Activated naive CD4-positive, alpha-beta T cell treated with anti-CD3 and anti-CD28 coated beads, Interleukin-2, amount 50 U/mL, for 72 hours (primary cell): Measurements from ENCODE around the gene AGL. TPM values are rescaled to one million over a fixed set of nuclear protein-coding genes. Genes with fewer than 3 reads are reported as not detected.
A peak's percentile ranks its signal among the peaks of the same experiment; 100 is the strongest.
"Not testable (repeated sequence)": the region's sequence is repeated elsewhere in the genome, so short reads cannot be mapped to it uniquely, and the experiment has no call there.

Source experiments
- ATAC-seq, 2 donors: fragments of 150-1000 bp; cut with Tn5 transposase; 2 replicates each; pipeline ENCODE4 v1.10.0; 2021; ENCODE audit warnings: mild to moderate bottlenecking in 2 of 2, moderate library complexity in 2 of 2
- DNase-seq, 2 donors: peaks; one replicate each; pipeline ENCODE4 v3.0.0; 2021 to 2022; ENCODE audit warnings: low spot score in 2 of 2
- H3K27ac Mint-ChIP-seq, 2 donors: one replicate each; pipeline ENCODE4 v1.8.0; 2022; ENCODE audit warnings: mild to moderate bottlenecking in 2 of 2, mixed read lengths in 2 of 2
- H3K36me3 Mint-ChIP-seq, 2 donors: one replicate each; pipeline ENCODE4 v1.8.0; 2022; ENCODE audit warnings: mixed read lengths in 2 of 2
- H3K9me3 Mint-ChIP-seq, 2 donors: one replicate each; pipeline ENCODE4 v1.8.0; 2022; ENCODE audit warnings: mixed read lengths in 2 of 2
- total RNA-seq, 2 donors: library from RNA; stranded (reverse); gene quantifications; one replicate each; pipeline ENCODE4 v1.2.3, GENCODE V29; 2022

AGL gene
- total RNA-seq, 2 donors from 2014 or later: 15.5 to 22.6 TPM

DNA sequence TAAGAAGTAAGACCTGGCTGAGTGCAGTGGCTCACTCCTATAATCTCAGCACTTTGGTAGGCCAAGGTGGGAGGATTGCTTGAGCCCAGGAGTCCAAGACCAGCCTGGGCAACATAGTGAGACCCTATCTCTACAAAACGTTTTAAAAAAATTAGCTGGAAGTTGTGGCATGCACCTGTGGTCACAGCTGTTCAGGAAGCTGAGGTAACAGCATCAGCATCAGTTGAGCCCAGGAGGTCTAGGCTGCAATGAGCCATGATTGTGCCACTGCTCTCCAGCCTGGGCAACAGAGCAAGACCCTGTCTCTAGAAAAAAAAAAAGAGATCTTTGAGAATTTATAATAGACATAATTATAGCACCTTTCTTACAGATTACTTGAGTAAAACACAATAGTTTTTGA lies 36.0 kb downstream of the AGL start:
- H3K36me3 Mint-ChIP-seq: peaks cover 5 to 6% of the 10 kb centered on the region in 2 donors
- H3K27ac Mint-ChIP-seq: no peak overlapping the region
- H3K9me3 Mint-ChIP-seq: no peaks in the 10 kb centered on the region
- no peak for ATAC-seq
- no peak for DNase-seq

- Mint-ChIP-seq H3K27ac (peak overlapping the region in 1 of 2 donors; percentile 56), H3K36me3 (peaks cover 5 to 6% of the 10 kb centered on the region in 2 donors), H3K9me3 (no peaks in the 10 kb centered on the region)
- ATAC-seq (no peak), DNase-seq (no peak)
These were observed 36.7 kb downstream of the AGL start for GRCh38 chr1:99886841-99887240.

- peaks cover 5 to 6% of the 10 kb centered on the region in 2 donors for H3K36me3 Mint-ChIP-seq
- H3K27ac Mint-ChIP-seq: no peak overlapping the region
- DNase-seq (no peak), ATAC-seq (no peak)
- no peaks in the 10 kb centered on the region for H3K9me3 Mint-ChIP-seq
These were observed 37.7 kb downstream of the AGL start for GRCh38 chr1:99887890-99888289.

DNA sequence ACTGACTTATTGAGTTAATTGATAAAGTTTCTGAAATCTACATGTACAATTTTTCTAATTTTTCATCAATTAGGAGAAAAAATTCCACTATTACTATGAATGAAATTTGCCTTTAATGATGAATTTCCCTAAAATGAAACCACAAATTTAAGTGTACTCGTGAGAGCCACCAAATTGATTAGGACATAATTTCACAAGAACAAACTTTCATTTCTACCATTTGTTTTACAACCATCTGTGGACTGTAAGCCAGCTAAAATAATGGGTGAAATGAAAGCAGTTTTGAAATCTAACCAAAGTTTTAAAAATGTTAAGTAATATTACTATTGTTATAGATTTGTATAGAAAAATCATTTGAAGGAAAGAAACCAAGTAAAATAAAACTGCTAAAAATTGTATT lies 41.8 kb downstream of the AGL start:
- H3K27ac Mint-ChIP-seq: no peak overlapping the region
- DNase-seq: no peak
- peaks cover 6 to 12% of the 10 kb centered on the region in 2 donors for H3K36me3 Mint-ChIP-seq
- H3K9me3 Mint-ChIP-seq: no peaks in the 10 kb centered on the region
- ATAC-seq: no peak

GRCh38 chr1:99903278-99903677 lies 53.1 kb downstream of the AGL start:
- not testable (repeated sequence) for H3K27ac Mint-ChIP-seq, ATAC-seq, DNase-seq
- Mint-ChIP-seq H3K9me3 (peaks cover 3 to 12% of the 10 kb centered on the region in 2 donors), H3K36me3 (peaks cover 32 to 52% of the 10 kb centered on the region in 2 donors)

DNA sequence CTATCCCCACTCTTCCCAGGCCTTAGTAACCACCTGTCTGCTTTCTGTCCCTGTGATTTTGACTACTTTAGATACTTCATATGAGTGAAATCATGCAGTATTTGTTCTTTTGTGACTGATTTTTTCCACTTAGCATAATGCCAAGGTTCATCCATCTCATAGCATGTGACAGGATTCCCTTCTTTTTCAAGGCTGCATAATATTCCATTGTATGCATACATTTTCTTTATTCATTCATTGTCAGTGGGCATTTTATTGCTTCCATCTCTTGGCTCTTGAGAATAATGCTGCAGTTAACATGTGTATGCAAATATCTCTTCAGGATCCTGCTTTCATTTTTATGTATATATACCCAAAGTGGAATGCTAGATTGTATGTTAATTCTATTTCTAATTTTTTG lies 56.4 kb downstream of the AGL start:
- no peak for DNase-seq
- ATAC-seq: no peak
- H3K36me3 Mint-ChIP-seq: peaks cover 32 to 48% of the 10 kb centered on the region in 2 donors
- peaks cover 3 to 12% of the 10 kb centered on the region in 2 donors for H3K9me3 Mint-ChIP-seq
- H3K27ac Mint-ChIP-seq: no peak overlapping the region

DNA sequence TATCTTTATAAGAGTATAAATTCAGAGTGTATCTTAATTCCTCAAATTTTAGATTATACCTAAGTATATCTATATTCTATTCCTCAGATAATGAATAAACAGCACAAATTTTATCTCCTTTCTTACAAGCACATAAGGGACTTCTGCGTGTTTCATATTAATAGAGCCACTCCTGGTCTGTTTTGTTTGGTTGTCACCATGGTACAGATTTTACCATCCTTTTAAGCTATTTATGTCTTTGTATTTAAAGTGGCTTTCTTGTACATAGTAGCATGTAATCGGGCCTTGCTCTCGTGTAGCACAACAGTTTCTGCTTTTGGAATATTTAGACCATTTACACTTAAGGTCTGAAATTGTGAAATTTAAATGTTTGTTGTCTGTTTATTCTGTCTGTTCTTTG lies 67.1 kb downstream of the AGL start:
- Mint-ChIP-seq H3K27ac (no peak overlapping the region), H3K36me3 (no peaks in the 10 kb centered on the region), H3K9me3 (no peaks in the 10 kb centered on the region)
- DNase-seq (no peak), ATAC-seq (no peak)

DNA sequence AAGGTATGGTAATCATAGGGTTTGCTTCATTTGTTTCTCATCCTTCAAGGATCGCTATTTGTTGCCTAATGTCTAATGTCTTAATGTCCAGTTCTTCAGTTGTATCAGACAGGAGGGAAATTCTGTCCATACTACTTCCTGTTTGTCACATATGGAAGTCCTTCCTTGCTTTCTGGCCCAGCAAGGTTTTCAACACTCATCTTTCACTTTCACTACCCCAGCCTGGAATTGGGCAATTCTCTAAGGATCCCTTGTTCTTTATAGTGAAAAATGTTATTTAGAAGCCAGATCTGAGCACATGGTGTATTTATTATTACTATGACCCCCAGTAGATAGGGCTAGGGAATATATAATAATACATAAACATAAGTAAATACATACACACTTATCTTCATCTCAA lies 69.1 kb downstream of the AGL start:
- no peak for DNase-seq
- H3K27ac Mint-ChIP-seq: peak overlapping the region in 1 of 2 donors; percentile 45
- ATAC-seq: no peak
- H3K36me3 Mint-ChIP-seq: no peaks in the 10 kb centered on the region
- no peaks in the 10 kb centered on the region for H3K9me3 Mint-ChIP-seq

GRCh38 chr1:99934801-99935200 lies 84.6 kb downstream of the AGL start:
- H3K36me3 Mint-ChIP-seq: peaks cover 0 to 6% of the 10 kb centered on the region in 2 donors
- DNase-seq: no peak
- H3K9me3 Mint-ChIP-seq: peaks cover 0 to 3% of the 10 kb centered on the region in 2 donors
- H3K27ac Mint-ChIP-seq: no peak overlapping the region
- no peak for ATAC-seq

DNA sequence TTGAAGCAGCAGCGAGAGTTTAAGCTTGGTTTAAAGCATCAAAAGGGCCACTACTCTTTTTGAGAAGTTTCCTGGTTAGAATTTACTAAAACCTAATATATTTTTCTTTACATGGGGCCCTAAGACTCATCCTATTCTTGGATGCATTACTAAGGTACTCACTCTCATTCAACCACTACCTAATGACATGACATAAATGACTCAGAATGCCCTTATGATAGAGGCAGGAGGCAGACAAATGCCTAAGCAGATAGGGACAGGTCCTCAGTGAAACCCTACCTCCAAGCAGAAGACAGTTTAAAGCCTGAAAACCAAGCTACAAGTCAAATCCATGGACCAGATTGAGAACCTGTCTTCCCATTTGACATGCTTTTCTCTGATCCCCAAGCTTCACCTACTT lies 85.4 kb downstream of the AGL start:
- peak in 1 of 2 donors; percentile 43 for ATAC-seq
- no peak for DNase-seq
- Mint-ChIP-seq H3K27ac (no peak overlapping the region), H3K9me3 (peaks cover 0 to 3% of the 10 kb centered on the region in 2 donors), H3K36me3 (peaks cover 0 to 6% of the 10 kb centered on the region in 2 donors)

DNA sequence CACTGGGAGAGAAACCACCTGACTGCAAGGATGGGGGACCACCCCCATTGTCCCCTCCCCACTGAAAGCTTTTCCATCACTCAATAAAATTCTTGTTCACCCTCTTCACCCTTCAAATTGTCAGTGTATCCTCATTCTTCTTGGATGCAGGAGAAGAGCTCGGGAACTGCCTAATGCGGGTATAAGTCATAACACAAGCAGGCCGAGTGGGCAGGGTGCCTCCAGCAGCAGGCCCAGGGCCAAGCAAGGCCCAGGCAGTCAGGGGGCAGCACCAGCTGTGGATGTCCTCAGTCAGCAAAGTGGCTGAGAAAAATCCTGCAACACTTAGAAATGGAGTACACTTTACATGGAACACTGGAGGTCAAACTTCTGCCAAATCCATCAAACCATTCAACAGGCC lies 85.9 kb downstream of the AGL start:
- H3K36me3 Mint-ChIP-seq: peaks cover 0 to 6% of the 10 kb centered on the region in 2 donors
- H3K27ac Mint-ChIP-seq: no peak overlapping the region
- ATAC-seq: no peak
- H3K9me3 Mint-ChIP-seq: peaks cover 0 to 3% of the 10 kb centered on the region in 2 donors
- DNase-seq: no peak

- no peaks in the 10 kb centered on the region for H3K9me3 Mint-ChIP-seq
These were observed 92.6 kb downstream of the AGL start for GRCh38 chr1:99942723-99943122.

GRCh38 chr1:99943223-99943794 lies 93.1 kb downstream of the AGL start:
- ATAC-seq: no peak
- DNase-seq: no peak
- H3K27ac Mint-ChIP-seq: peak overlapping the region in 1 of 2 donors; percentile 3

More at GRCh38 chr1:99942723-99943122, 92.6 kb downstream of the AGL start:
- DNase-seq (no peak), ATAC-seq (no peak)
- Mint-ChIP-seq H3K36me3 (no peaks in the 10 kb centered on the region), H3K27ac (no peak overlapping the region)

DNA sequence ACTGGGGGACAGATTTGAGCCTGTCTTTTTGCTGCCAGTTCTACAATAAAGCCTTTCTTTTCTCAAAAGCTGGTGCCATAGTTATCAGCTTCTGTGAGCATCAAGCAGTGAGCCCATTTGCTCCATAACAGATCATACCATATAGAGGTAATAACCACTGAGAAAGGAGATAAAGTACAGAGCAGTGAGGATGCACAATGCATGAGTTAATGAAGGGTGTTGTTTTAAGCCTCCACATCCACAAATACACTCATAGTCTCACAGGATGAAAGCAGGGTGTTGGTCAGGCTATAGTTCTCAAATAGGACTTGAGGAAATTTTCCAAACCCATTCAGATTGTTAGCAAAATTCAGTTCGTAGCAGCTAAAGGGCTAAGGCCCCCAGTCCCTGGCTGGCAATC lies 94.0 kb downstream of the AGL start:
- no peaks in the 10 kb centered on the region for H3K36me3 Mint-ChIP-seq
- no peak for DNase-seq
- ATAC-seq: no peak
- H3K27ac Mint-ChIP-seq: peak overlapping the region in 1 of 2 donors; percentile 3
- no peaks in the 10 kb centered on the region for H3K9me3 Mint-ChIP-seq

More at GRCh38 chr1:99943223-99943794, 93.1 kb downstream of the AGL start:
- Mint-ChIP-seq H3K9me3 (no peaks in the 10 kb centered on the region), H3K36me3 (no peaks in the 10 kb centered on the region)

DNA sequence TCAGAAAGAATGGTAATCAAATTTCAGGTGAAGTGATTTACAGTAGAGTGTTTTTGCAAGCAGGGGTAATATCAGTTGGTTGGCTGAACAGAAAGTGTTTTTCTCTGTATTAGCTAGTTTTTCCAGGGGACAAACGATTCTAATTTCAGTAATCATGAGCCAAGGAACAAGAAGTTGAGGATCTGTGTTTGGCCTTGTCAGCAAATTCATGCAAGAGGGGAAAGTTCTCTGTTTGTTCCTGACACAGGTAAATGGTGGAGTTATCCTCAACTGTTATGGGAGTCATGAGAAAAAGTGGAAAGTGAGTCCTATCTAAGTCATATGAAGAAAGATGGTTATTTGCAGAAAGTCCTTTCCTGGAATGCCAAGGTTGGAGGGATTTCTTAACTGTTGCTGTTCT lies 95.0 kb downstream of the AGL start:
- ATAC-seq (no peak), DNase-seq (no peak)
- H3K9me3 Mint-ChIP-seq: no peaks in the 10 kb centered on the region
- no peaks in the 10 kb centered on the region for H3K36me3 Mint-ChIP-seq
- no peak overlapping the region for H3K27ac Mint-ChIP-seq

GRCh38 chr1:99950486-99950885 lies 100.3 kb downstream of the AGL start:
- Mint-ChIP-seq H3K27ac (no peak overlapping the region), H3K9me3 (no peaks in the 10 kb centered on the region), H3K36me3 (no peaks in the 10 kb centered on the region)
- DNase-seq (no peak), ATAC-seq (no peak)

GRCh38 chr1:99952522-99952921 lies 102.4 kb downstream of the AGL start:
- peak overlapping the region in 1 of 2 donors; percentile 3 for H3K27ac Mint-ChIP-seq
- H3K9me3 Mint-ChIP-seq: no peaks in the 10 kb centered on the region
- ATAC-seq (no peak), DNase-seq (no peak)
- no peaks in the 10 kb centered on the region for H3K36me3 Mint-ChIP-seq

GRCh38 chr1:99955375-99955774 lies 105.2 kb downstream of the AGL start:
- Mint-ChIP-seq H3K36me3 (no peaks in the 10 kb centered on the region), H3K27ac (no peak overlapping the region), H3K9me3 (no peaks in the 10 kb centered on the region)
- ATAC-seq (no peak), DNase-seq (no peak)
